DMS153 treated with DMSO at 0.1 percent for 48 hours (cell line): ENCODE results near the gene TTLL3.
"Not testable (repeated sequence)": the region's sequence is repeated elsewhere in the genome, so short reads cannot be mapped to it uniquely, and the experiment has no call there.

Experiments
- DNase-seq: peaks from one replicate; lab custom pipeline; 2025; ENCODE audit not compliant: unreplicated experiment; lab: John Stamatoyannopoulos, UW

TTLL3 gene

DNA sequence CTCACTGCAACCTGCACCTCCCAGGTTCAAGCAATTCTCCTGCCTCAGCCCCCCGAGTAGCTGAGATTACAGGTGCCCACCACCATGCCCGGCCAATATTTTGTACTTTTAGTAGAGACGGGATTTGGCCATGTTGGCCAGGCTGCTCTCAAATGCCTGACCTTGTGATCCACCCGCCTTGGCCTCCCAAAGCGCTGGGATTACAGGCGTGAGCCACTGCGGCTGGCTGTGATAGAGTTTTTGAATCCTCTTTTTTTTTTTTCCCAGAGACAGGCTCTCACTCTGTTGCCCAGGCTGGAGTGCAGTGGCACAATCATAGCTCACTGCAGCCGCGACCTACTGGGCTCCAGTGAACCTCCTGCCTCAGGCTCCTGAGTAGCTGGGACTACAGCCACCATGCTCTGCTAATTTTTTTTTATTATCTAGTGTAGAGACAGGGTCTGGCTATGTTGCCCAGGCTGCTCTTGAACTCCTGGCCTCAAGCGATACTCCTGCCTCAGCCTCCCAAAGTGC is 55.1 kb downstream of the TTLL3 start:
- DNase-seq: not testable (repeated sequence)

DNA sequence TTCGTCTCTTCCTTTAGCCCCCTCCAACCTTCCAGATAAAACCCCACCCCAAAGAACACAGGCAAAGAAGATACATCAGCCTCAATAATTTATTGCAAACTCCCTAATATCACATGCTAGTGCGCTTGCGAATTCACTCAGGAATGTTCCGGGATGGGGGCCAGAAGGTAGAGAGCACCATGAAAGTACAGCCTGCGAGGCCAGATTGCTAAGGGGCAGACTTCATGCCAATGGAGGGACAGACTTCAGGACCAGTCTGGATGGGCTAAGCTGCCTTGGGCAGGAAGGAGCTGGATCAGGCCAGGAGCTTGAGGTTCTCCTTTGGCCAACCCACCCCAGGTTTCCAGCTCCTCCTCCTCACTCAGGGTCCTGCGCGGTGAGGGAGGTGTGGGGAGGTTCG is 56.6 kb downstream of the TTLL3 start:
- no peak for DNase-seq

DNA sequence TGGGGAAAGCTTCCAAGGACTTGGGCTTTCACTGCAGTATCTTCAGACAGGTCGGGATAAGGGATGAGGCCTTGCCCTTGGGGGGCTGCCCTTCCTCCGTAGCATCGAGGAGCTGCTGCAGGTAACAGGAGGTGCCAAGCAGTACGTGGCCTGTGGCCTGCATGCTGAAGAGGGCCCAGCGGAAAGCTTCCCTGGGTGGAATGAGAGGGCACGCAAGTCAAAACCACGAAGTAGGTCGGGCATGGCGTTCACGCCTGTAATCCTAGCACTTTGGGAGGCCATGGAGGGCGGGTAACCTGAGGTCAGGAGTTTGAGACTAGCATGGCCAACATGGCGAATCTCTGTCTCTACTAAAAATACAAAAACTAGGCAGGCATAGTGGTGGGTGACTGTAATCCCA is 57.0 kb downstream of the TTLL3 start:
- DNase-seq: no peak

DNA sequence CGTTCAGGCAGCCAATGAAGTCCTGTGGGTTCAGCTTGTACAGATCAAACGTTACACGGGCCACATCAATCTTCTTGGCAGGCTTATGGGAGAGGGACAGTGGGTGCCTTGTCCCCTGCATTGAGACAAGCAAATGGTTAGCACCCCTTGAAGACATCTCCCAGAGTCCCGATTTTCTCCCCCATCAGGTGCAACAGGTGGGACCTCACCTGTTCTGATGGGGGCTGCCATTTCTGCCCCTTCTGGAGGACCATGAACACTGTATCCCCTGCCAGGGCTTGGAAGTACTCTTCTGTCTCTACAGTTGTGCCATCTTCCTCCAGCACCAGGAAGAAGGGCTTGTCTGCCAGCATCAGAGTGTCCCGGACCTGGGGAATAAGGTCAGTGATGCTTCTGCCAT is 59.9 kb downstream of the TTLL3 start:
- DNase-seq: no peak

DNA sequence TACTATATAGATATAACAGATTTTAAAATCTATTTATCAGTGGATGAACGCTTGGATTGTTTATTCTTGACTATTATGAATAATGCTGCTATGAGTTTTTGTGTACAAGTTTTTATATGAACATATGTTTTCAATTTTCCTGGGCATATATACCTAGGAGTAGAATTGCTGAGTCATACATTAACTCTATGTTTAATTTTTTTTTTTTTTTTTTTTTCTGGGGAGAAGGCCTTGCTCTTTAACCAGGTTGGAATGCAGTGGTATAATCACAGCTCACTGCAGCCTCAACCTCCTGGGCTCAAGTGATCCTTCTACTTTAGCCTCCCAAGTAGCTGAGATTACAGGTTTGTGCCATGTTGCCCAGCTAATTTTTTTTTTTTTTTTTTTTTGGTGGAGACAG is 60.9 kb downstream of the TTLL3 start:
- DNase-seq: no peak

DNA sequence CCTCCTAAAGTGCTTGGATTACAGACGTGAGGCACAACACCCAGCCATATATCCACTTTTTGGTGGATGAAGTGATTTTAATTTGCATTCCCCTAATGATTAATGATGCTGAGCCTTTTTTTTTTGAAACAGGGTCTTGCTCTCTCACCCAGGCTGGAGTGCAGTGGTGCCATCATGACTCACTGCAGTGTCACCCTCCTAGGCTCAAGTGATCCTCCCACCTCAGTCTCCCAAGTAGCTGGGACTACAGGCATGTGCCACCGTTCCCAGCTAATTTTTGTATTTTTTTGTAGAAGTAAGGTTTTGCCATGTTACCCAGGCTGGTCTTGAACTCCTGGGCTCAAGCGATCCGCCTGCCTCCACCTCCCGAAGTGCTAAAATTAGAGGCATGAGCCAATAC is 62.0 kb downstream of the TTLL3 start:
- not testable (repeated sequence) for DNase-seq

DNA sequence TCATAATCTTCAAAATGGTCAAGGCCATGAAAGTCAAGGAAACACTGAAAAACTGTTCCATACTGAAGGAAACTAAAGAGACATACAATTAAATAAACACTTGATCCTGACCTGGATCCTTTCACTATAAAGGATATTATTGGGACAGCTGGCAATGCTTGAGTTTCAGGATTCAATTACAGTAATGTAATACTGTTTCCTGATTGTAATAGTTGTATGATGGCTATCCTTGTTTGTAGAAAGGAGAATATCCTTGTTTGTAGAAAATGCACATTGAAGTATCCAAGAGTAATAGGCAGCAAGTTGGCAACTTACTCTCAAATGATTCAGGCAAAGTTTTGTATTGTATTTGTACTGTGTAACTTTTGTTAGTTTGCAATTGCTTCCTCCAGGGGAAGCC is 65.4 kb downstream of the TTLL3 start:
- peak; percentile 24 for DNase-seq

DNA sequence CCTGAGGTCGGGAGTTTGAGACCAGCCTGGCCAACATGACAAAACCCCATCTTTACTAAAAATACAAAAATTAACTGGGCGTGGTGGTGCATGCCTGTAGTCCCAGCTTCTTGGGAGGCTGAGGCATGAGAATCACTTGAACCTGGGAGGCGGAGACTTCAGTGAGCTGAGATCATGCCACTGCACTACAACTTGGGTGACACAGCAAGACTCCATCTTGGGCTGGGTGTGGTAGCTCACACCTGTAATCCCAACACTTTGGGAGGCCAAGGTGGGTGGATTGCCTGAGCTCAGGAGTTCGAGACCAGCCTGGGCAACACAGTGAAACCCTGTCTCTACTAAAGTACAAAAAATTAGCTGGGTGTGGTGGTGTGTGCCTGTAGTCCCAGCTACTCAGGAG is 66.2 kb downstream of the TTLL3 start:
- DNase-seq: not testable (repeated sequence)

DNA sequence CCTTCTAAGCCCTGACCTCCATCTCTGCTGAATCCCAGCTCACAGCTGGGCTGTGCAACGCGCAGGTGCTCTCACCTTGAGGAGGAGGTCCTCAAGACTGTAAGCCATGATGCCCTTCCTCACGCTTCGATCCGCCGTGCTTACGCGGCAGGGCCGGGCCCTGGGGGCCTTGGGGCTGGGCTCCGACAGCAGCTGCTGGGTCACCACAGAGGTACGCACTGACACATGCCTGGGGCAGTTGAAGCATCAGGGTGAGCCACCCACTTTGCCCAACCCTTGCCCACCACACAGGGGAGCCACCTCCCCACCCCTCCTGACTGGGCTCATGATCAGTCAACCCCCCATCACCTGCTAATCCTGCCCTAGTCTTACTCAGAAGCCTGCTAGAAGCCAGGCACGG is 66.9 kb downstream of the TTLL3 start:
- DNase-seq: no peak

DNA sequence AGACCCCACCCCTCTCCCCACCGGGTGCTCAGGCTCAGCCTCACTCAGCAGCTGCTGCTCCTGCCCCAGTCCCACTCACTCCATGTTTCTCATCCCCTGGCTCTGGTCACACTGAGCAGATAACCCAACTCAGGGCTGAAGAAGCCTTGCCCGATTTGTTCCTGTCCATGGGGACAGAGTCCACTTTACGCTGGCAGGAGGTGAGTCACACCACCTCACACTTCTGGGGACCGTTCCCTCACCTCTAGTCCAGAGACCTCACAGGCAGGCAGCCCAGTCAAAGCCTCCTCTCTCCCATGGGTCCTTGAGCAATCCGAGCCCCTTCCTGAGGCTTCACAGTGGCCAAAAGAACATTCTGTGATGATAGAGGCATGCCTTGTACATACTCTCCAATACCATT is 68.6 kb downstream of the TTLL3 start:
- no peak for DNase-seq

DNA sequence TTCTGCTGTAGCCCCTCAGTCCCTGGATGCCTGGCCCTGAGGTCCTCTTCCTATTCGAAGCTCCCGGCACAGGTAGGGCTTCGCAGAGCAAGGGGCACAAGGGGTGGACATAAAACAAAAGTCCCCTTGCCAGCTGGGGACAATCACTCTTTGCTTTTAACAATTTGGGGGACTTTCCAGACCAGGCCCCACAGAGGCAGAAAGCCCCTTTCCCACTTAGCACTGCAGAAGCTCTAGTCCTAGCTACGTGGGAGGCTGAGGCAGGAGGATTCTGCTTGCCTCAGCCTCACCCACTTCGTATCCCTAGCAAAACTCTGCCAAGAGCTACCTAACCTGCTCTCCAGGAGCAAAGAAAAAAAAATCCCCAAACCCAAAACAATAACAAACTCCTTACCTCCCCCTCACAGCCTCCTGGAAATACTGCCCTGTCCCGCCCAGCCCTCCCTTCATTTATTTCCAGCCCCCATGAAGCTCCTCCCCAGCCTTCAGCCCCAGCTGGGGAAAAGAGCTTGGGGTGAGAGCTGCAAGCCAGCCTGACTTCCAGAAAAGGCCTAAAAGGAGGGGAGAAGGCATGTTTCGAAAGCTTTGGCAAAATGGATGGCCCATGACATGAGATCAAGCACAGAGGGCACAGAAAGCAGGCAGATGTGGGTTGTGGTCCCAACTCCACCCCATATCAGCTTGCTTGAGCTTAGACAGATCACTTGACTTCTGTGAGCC is 69.9 kb downstream of the TTLL3 start, which contains the start of gene CIDEC:
CIDEC (minus strand) TSS at position 424 of the 720 bp plus-strand sequence. CDS start 1,767 bp downstream, outside the sequence.
- DNase-seq: no peak

DNA sequence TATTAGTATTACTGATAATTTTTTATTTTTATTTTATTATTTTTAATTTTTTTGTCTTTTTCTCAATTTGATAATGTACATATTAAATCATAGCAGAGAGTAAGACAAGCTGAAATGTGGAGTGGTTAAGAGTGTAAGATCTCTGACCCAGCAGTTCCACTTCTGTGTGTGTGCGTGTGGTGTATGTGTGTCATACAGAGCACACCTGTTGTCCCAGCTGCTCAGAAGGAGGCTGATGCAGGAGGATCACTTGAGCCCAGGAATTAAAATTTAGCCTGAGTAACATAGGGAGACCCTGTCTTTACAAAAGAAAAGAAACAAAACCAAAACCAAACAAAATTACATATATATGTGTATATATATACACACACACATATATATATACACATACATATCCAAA is 71.4 kb downstream of the TTLL3 start:
- DNase-seq: no peak

DNA sequence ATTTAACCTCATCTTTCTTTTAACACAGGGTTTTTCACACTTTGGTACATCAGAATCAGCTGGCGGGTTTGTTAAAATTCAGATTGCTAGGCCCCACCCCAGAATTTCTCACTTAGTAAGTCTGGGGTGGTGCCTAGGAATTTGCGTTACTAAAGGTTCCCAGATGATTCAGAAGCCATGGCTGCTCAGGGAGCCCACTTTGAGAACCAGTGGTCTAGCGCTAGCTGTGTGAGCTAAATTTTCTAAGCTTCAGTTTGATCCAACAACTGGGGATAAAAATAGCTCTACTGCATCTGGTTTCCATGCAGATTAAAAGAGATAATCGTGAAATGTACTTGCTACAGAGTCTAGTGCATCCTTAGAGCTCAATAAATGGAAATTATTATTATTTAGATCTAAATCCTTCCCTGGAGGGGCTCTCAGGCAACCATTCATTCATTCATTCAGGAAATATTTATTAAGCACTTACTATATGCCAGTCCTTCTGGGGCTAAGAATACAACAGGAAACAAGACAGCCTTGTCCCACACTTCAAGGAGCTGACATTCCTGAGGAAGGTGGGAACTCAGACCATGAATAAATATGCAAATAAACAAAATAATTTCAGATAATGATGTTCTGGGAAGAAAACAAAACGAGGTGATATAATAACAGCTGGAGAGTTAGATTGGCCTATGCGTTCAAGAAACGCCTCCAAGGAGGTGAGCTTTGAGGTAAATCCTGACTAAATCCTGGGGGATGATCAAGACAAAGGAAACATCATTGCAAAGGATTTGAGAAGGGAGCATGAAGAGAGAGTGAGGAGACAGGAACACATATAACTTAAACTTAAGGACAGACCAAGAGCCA is 73.9 kb downstream of the TTLL3 start:
- no peak for DNase-seq

DNA sequence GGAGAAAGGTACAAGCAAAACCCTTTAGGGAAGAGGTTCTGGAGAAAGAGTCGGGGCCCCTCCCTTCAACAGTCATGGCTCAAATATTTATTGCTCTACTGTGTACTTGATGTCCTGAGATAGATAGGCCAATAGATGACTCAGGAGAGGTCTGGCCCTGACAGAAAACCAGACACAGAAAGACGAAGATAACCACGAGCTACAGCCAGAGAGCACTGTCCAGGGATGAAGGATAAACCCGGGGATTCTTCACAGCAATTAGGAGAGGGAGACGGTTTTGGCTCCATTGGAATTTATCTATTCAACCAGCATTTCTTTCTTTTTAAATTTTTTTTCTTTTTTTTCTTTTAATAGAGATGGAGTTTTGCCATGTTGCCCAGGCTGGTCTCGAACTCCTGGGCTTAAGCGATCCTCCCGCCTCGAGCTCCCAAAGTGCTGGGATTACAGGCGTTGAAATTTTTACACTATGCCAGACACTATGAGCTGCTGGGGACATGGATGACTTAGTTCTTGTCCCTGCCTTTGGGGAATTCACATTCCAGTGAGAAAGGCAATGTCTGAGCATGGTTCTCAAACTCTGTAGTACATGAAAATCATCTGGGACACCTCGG is 74.6 kb downstream of the TTLL3 start:
- DNase-seq: no peak
